GM18505 (cell line): ENCODE data around the gene C20orf202.

Experiments
- ATAC-seq: cut with Tn5 transposase; IDR thresholded peaks from one replicate; pipeline ENCODE4 v1.9.1; 2021; ENCODE audit not compliant: unreplicated experiment
- POLR2A ChIP-seq: IDR thresholded peaks from 4 replicates; pipeline ENCODE4 v1.6.1; 2011; ENCODE audit warnings: borderline replicate concordance; ENCODE audit not compliant: insufficient read depth, insufficient read length; ENCODE audit errors: extremely low read depth

Gene C20orf202

DNA sequence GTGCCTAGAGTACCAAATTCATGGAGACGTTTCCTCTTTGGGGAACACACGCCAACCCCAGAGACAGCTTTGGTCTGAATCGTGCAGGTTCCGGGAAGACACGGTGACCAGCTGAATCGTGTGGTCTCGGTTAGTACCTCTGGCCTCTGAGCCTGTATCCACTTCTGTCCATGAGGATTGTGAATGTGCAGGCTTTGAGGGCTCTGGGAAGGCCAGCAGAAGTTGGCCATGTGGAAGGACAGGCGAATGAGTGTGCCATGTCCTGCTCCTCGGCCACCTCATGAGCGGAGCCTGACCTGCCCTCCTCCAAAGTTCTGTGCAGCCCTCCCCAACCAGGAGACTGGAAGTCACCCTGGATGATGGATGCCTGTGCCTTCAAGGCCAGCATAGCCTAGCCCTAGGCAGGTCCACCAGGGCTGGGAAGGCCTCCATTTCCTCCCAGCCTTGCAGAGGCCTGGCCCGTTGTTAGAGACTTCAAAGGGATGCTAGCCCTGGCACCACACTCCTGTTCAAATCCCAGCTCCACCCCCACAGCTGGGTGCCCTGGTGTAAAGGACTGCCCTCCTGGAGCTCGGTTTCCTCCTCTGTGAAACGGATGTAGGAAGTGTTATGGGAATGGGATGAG, 16.8 kb upstream of the C20orf202 start:
- no peak for TF ChIP-seq POLR2A

DNA sequence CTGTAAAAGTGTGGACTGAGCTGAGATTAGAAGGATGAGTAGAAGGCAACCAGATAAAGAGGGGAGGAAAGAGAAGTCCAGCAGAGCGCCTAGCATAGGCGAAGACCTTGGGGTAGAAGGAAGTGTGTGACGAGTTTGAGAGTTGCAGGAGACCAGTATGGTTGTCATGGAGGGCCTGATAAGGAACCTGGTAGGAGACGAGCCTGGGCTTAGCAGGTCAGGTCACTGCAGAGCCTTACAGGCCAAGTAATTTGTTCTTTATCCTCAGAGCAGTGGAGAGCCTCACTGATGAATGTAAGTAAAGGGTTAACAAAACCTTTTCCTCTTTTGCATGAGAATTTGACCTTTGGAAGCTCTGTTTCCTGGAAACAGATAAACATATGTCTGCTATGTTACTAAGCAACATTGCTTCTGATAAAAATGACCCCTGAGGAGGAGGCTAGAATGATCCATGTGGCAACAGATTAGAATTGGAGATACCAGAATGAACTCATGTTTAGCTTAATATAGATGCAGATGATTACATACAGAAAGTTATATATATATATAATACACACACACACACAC, 15.6 kb upstream of the C20orf202 start:
- ATAC-seq = no peak
- TF ChIP-seq POLR2A = no peak

More for the DNA sequence above, 16.8 kb upstream of the C20orf202 start:
- no peak for ATAC-seq

DNA sequence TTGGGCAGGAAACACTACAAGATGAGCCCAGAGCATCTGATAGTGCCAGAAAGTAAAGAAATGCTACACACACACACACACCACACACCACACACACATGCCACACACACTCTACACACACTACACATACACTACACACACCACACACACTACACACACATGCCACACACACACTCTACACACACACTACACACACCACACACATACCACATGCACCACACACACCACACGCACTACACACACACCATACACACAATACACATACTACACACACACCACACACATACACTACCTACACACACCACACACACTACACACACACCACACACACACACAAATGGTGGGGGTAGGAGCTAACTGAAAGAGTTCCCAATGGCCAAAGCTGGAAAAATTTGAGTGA, 14.9 kb upstream of the C20orf202 start:
- ATAC-seq = no peak
- TF ChIP-seq POLR2A = no peak

DNA sequence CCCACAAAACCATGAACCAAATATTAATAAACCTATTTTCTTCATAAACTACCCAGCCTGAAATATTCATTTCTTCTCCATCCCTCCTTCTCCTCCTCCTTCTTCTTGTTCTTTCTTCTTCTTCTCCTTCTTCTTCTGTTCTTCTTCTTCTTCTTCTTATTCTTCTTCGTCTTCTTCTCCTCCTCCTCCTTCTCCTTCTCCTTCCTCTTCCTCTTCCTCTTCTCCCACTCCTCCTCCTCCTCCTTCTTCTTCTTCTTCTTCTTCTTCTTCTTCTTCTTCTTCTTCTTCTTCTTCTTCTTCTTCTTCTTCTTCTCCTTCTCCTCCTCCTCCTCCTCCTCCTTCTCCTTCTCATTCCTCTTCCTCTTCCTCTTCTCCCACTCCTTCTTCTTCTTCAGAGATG, 13.4 kb upstream of the C20orf202 start:
- TF ChIP-seq POLR2A = no peak
- ATAC-seq = no peak

DNA sequence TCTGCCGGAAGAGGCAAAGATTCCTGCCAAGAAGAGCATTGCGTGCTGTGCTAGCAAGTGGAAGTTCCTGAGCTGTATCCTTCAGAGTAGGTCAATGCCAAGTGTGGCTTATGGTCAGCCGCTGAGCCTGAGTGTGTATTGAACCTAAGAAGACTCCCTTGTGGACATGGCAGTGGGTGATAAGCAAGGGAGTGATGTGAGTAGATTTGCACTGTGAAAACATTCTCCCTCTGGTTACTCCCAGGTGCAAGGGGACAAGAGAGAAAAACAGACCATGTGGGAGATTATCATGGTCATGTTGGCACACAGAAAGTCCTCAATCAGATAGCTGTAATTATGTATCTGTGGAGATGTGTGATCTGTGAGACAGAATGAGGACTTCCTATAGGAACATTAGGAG, 12.4 kb upstream of the C20orf202 start:
- no peak for ATAC-seq
- TF ChIP-seq POLR2A = no peak

DNA sequence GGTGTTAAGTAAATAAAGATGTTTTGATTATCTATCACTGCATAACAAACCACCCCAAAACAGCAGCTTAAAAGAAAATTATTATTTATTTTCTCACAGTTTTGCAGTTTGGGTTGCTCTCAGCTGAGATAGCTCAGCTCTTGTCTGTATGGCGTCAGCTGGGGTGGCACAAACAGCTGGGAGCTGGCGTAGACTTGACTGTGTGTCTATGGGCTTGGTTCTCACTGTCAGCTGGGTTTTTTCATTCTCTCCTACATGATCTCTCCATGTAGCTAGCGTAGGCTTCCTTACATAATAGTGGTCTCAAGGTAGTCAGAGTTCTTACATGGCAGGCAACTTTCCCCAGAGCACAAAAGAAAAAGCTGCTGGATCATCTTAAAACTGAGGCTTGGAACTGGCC, 12.0 kb upstream of the C20orf202 start:
- TF ChIP-seq POLR2A = no peak
- no peak for ATAC-seq

DNA sequence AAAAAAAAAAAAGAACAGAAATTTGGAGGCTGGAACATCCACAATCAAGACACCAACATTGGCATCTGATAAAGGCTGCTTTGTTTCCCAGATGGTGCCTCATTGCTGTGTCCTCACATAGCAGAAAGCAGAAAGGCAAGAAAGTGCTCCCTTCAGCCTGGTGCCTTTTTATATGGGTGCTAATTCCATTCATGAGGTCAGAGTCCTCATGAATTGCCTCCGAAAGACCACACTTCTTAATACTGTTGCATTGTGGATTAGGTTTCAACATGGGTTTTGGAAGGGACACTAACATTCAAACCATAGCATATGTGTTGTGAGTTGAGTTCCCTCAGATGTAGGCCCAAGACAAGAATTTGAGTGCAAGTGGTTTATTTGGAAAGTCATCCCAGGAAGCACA, 8.0 kb upstream of the C20orf202 start:
- no peak for TF ChIP-seq POLR2A
- no peak for ATAC-seq

DNA sequence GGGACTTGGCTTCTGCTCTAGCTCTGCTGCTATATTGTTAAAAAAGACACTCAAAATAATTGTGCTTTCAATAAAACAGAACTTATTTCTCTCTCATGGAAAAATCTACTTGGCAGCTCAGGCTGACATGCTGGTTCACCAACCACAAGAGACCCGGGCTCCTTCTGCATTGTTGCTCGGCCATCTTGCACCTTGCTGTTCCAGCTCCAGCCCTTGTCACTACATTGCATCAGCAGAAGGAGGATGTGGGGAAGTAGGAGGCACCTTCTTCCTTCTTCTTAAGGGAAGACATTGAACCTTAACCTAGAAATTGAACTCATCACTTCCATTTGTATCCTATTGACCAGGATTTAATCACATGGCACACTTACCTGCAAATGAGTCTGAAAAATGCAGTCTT, 6.6 kb upstream of the C20orf202 start:
- no peak for ATAC-seq
- no peak for TF ChIP-seq POLR2A

DNA sequence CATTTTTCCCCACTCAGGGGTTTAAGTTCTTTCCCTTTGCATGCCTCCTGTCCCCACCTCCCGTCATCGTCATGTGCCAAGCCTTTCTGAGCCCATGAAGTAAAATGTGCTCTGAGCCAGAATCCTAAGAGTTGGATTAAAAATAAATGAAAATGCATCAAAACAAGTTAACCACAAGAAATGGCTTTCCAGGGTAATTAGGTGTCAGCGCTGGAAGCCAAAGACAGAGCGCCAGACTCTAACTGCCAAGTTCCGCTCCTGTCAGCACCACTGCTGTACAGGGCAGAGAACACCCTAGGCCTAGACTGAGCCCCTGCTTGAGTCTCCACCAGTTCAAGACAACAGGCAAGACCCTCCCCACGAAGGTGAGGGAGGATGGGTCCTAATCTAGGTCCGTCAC, 5.5 kb upstream of the C20orf202 start:
- ATAC-seq = no peak
- TF ChIP-seq POLR2A = no peak

DNA sequence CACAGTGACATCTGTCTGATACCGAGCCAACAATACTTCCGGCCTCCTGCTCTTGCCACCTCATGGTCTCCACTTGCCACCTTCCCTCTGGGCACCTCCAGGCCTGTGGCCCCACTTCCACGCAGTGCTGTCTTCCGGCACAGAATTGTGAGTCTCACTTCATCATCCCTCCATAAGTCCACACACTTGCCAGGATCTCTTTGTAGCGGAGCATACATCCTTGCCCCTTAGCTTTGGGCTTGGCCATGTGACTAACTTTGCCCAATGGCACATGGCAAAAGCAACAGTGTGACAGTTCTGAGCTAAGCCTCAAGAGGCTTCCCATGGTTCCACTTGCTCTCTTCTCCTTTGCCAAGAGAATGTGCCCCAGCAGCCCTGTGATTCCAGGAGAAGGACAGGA, 4.5 kb upstream of the C20orf202 start:
- no peak for TF ChIP-seq POLR2A
- ATAC-seq = no peak

DNA sequence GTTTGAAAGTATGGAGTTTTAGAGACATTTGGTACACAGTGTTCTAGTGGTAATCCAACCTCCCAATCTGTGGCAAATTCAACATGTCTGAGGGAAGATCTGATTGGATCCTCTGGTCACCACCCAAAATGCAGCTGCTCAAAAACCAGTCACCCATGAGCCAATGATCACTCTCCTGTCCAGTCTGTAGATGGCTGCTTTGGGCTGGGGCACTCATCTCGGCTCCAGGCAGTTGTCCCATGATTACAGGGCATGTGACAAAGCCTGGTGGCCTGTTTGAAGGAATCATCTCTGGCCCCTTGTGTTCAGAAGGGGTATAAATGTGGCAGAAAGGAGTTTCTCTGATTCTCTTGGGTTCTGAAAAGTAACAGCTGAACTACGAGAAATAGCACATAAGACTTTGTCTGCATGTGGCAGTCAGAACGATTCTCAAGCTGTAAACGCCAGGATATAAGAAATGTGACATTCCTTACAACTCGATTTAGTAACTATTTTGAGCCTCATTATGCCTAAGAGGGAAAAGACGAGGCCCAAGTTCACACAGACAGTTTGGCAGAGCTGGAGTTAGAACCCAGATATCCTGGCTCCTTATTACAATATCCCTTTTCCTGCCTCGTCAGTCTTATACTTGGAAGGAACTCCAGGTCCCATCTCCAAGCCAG, 3.9 kb upstream of the C20orf202 start:
- no peak for ATAC-seq
- TF ChIP-seq POLR2A = no peak

DNA sequence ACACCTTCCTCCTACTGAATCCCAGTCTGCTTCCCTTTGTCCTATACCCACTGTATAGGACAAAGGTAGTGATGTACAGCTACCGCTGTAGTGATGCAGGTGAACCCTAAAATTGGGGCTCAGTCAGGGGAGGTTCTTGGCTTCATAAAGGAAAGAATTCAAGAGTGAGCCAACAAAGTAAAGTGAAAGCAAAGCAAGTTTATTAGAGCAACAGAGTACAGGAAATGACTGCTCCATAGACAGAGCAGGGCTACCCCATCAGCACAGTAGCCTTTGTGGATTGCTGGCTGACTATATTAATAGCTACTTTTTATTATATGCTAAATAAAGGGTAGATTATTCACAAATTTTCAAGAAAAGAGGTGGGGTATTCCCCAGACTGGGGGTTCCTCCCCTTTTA, 3.3 kb upstream of the C20orf202 start:
- no peak for ATAC-seq
- TF ChIP-seq POLR2A = no peak

DNA sequence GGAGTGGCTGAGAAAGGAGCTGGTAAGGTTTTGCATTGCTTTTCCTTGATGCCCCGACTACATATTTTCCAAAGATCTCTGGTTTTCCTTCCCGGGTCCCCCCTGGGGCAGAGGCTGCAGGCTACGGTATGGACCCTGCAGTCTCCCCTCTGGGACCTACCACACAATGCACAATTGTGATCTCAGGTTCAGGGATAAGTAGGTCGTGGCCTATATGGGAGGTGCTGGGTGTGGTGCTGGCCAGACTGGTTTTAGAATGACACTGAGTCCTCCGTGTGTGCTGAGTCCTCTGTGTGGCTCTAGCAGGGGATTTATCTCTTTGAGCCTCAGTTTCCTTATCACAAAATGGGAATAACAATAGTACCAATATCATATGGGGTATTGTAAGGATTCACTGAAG, 376 bp downstream of the C20orf202 start:
- ATAC-seq = no peak
- TF ChIP-seq POLR2A = no peak

DNA sequence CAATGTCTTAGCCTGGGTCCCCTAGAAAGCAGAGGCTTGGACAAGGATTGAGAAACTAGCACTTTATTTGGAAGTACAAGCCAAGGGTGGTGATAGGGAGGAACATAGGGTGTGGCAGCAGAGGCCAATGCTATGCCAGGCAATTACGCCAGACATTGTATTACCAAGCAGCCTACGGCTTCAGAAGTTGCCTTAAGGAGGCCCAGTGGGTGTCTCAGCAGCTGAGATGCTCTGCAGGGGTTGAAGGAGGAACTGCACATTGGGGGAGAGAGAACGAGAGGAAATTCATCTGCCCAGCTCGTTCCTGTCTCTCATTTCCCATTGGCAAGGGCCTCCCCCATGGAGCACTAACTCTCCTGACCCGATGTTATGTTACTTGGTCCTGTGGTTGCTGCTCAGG, 859 bp downstream of the C20orf202 start:
- no peak for ATAC-seq

More for the DNA sequence above, 859 bp downstream of the C20orf202 start:
- no peak for TF ChIP-seq POLR2A
